PC-3 (cell line): ENCODE results near the gene SMPDL3B. TPM values are rescaled to one million over a fixed set of nuclear protein-coding genes. Genes with fewer than 3 reads are reported as not detected.

Source experiments
- ATAC-seq: fragments of 200-7000 bp; cut with Tn5 transposase; 2 replicates; pipeline ENCODE4 v1.9.1; 2020; ENCODE audit warnings: mild to moderate bottlenecking, moderate library complexity
- BruUV-seq: library from RNA; stranded (reverse); fragments of 400-500 nt; replicated peaks from 2 replicates; lab custom pipeline; 2021; lab: Mats Ljungman, UMichigan
- CTCF ChIA-PET: fragments of 300-600 bp; sonication (Branson Sonifier 250); formaldehyde crosslinking; loops from one replicate; lab custom pipeline; 2022; ENCODE audit warnings: antibody characterized with exemption; lab: Charles Lee
- POLR2A ChIA-PET: fragments of 300-600 bp; sonication (Branson Sonifier 250); formaldehyde crosslinking; loops from one replicate; lab custom pipeline; 2022; ENCODE audit warnings: antibody characterized with exemption; ENCODE audit not compliant: unreplicated experiment; lab: Charles Lee
- DNase-seq: peaks from one replicate; pipeline ENCODE4 v3.0.0-alpha.2; 2015
- H2AFZ ChIP-seq: fragments of 300-600 bp; sonication (generic); 2 replicates; pipeline ENCODE4 v1.6.0; 2016; ENCODE audit warnings: antibody characterized with exemption, low read length
- H3F3A ChIP-seq: fragments of 300-600 bp; sonication (generic); one replicate; pipeline ENCODE4 v1.6.0; 2017; ENCODE audit warnings: antibody characterized with exemption, low read length, control low read depth, mild to moderate bottlenecking; ENCODE audit not compliant: unreplicated experiment
- H3K27ac ChIP-seq: fragments of 300-600 bp; sonication (generic); 2 replicates; pipeline ENCODE4 v1.5.1; 2016; ENCODE audit warnings: mild to moderate bottlenecking, low read length
- H3K27me3 ChIP-seq: fragments of 300-600 bp; sonication (generic); 2 replicates; pipeline ENCODE4 v1.6.1; 2016; ENCODE audit warnings: low read length, mixed read lengths
- H3K36me3 ChIP-seq: fragments of 300-600 bp; sonication (generic); 2 replicates; pipeline ENCODE4 v1.6.1; 2016; ENCODE audit warnings: low read depth, mixed run types, low read length, mixed read lengths
- H3K4me1 ChIP-seq: fragments of 300-600 bp; sonication (generic); 2 replicates; pipeline ENCODE4 v1.5.1; 2016; ENCODE audit warnings: low read length; ENCODE audit not compliant: insufficient read depth
- H3K4me2 ChIP-seq: fragments of 300-600 bp; sonication (generic); 2 replicates; pipeline ENCODE4 v1.6.0; 2016; ENCODE audit warnings: low read length
- H3K4me3 ChIP-seq: fragments of 300-600 bp; sonication (generic); 2 replicates; pipeline ENCODE4 v1.5.1; 2016; ENCODE audit warnings: mild to moderate bottlenecking, low read length, mixed read lengths
- H3K79me2 ChIP-seq: fragments of 300-600 bp; sonication (generic); 2 replicates; pipeline ENCODE4 v1.6.1; 2017; ENCODE audit warnings: low read length, mixed read lengths
- H3K9ac ChIP-seq: fragments of 300-600 bp; sonication (generic); 2 replicates; pipeline ENCODE4 v1.6.0; 2016; ENCODE audit warnings: mild to moderate bottlenecking, low read length
- H3K9me2 ChIP-seq: fragments of 300-600 bp; sonication (generic); replicated peaks from 2 replicates; pipeline ENCODE4 v1.6.1; 2016; ENCODE audit warnings: mixed run types, low read length, mixed read lengths
- H3K9me3 ChIP-seq: fragments of 300-600 bp; sonication (generic); 2 replicates; pipeline ENCODE4 v1.6.1; 2016; ENCODE audit warnings: low read length, mixed read lengths
- H4K20me1 ChIP-seq: fragments of 300-600 bp; sonication (generic); 2 replicates; pipeline ENCODE4 v1.6.1; 2016; ENCODE audit warnings: low read length, mixed read lengths
- CTCF ChIP-seq: fragments of 300-600 bp; sonication (generic); conservative IDR thresholded peaks from 2 replicates; pipeline ENCODE4 v1.5.1; 2017; ENCODE audit warnings: antibody characterized with exemption, low read depth, mild to moderate bottlenecking, low read length
- EZH2 ChIP-seq: fragments of 300-600 bp; sonication (generic); IDR thresholded peaks from one replicate; pipeline ENCODE4 v1.6.1; 2017; ENCODE audit warnings: antibody characterized with exemption, mild to moderate bottlenecking, low read length; ENCODE audit not compliant: unreplicated experiment
- EZH2phosphoT487 ChIP-seq: fragments of 300-600 bp; sonication (generic); IDR thresholded peaks from 2 replicates; pipeline ENCODE4 v1.6.1; 2018; ENCODE audit warnings: mild to moderate bottlenecking, antibody characterized with exemption, low read length, borderline replicate concordance
- intact Hi-C: fragments of 100-400 bp; cut with micrococcal nuclease; formaldehyde crosslinking; loops from 2 replicates; pipeline ENCODE4 v1.9.0; 2023
- total RNA-seq: library from RNA; depleted of rRNA; stranded (reverse); fragments of >200 nt; gene quantifications from 2 replicates; pipeline ENCODE4 v1.2.3, GENCODE V29; 2014

Gene SMPDL3B
- total RNA-seq, 1 experiment from 2014 or later, result 19.6 TPM

- peak; percentile 22; the same call in 1 of the 2 replicates for ATAC-seq
- ChIA-PET POLR2A (no interaction called here), CTCF (no interaction called here)
- Histone ChIP-seq H3K79me2 (no peaks in the 10 kb centered on the region), H3K27me3 (no peaks in the 10 kb centered on the region), H3K36me3 (peaks cover 16% of the 10 kb centered on the region; the same call in 1 of the 2 replicates), H3K9me3 (no peaks in the 10 kb centered on the region), H3K9me2 (no peaks in the 10 kb centered on the region), H3K9ac (no peak overlapping the region), H2AFZ (no peak overlapping the region), H3K27ac (no peak overlapping the region), H3K4me3 (no peak overlapping the region), H3F3A (no peaks in the 10 kb centered on the region), H3K4me2 (no peak overlapping the region), H3K4me1 (no peaks in the 10 kb centered on the region), H4K20me1 (no peaks in the 10 kb centered on the region)
- intact Hi-C loops, result no loop called here
- no peak for DNase-seq
- BruUV-seq, result no TSS peak
- no peak for TF ChIP-seq EZH2phosphoT487
- TF ChIP-seq CTCF, result no peak
- no peak for TF ChIP-seq EZH2
These were observed 47.4 kb upstream of the SMPDL3B start for GRCh38 chr1:27887215-27888021.

GRCh38 chr1:27889506-27889905, 45.3 kb upstream of the SMPDL3B start:
- Histone ChIP-seq H3K27me3 (no peaks in the 10 kb centered on the region), H3K4me2 (no peak overlapping the region), H4K20me1 (no peaks in the 10 kb centered on the region), H3K9me3 (no peaks in the 10 kb centered on the region), H3K4me3 (no peak overlapping the region), H3K79me2 (no peaks in the 10 kb centered on the region), H3K9ac (no peak overlapping the region), H3K9me2 (no peaks in the 10 kb centered on the region), H3K36me3 (peaks cover 35% of the 10 kb centered on the region), H3K27ac (no peak overlapping the region), H3K4me1 (no peaks in the 10 kb centered on the region), H2AFZ (no peak overlapping the region), H3F3A (no peaks in the 10 kb centered on the region)
- POLR2A ChIA-PET, result no interaction called here
- no peak for TF ChIP-seq EZH2
- TF ChIP-seq EZH2phosphoT487, result no peak
- TF ChIP-seq CTCF, result no peak
- CTCF ChIA-PET, result no interaction called here
- BruUV-seq, result no TSS peak
- ATAC-seq, result no peak
- intact Hi-C loops, result no loop called here
- no peak for DNase-seq
